Uterus (tissue), 4 donors: ENCODE data around the gene BRINP3. TPM values are rescaled to one million over a fixed set of nuclear protein-coding genes. Genes with fewer than 3 reads are reported as not detected.

ENCODE experiments used
- DNase-seq, 2 donors: peaks; one replicate each; pipeline ENCODE4 v3.0.0-alpha.2; 2019 to 2020
- H3K27ac ChIP-seq, 2 donors: fragments of 200-600 bp; sonication (generic); 1 replicate in 1 of 2; 2 replicates in 1 of 2; pipeline ENCODE4 v1.5.1; 2016 to 2018
- H3K27me3 ChIP-seq, 2 donors: fragments of 200-600 bp; sonication (generic); one replicate each; pipeline ENCODE4 v1.5.1; 2018 to 2019; ENCODE audit warnings: control low read depth in 1 of 2
- H3K36me3 ChIP-seq, 2 donors: fragments of 200-600 bp; sonication (generic); one replicate each; pipeline ENCODE4 v1.5.1; 2019; ENCODE audit warnings: control low read depth in 1 of 2
- H3K4me1 ChIP-seq, 2 donors: fragments of 200-600 bp; sonication (generic); one replicate each; pipeline ENCODE4 v1.5.1; 2018 to 2019; ENCODE audit warnings: control low read depth in 1 of 2
- H3K4me3 ChIP-seq, 2 donors: fragments of 200-600 bp; sonication (generic); 1 replicate in 1 of 2; 2 replicates in 1 of 2; pipeline ENCODE4 v1.5.1; 2018 to 2019; ENCODE audit warnings: mild to moderate bottlenecking in 1 of 2
- H3K9me3 ChIP-seq, 2 donors: fragments of 200-600 bp; sonication (generic); one replicate each; pipeline ENCODE4 v1.5.1; 2019; ENCODE audit warnings: control low read depth in 1 of 2
- CTCF ChIP-seq, 4 experiments: fragments of 200-600 bp in 2 of 4; fragments of 450-650 bp in 2 of 4; sonication (generic) in 2 of 4; IDR thresholded peaks; one replicate each; pipeline ENCODE4 v1.5.1; 2016 to 2019; ENCODE audit warnings: antibody characterized with exemption in 4 of 4, mild to moderate bottlenecking in 2 of 4, moderate library complexity in 1 of 4
- POLR2A ChIP-seq, 2 donors: fragments of 450-650 bp; IDR thresholded peaks; one replicate each; pipeline ENCODE4 v1.6.1; 2016; ENCODE audit warnings: antibody characterized with exemption in 2 of 2, mild to moderate bottlenecking in 1 of 2, moderate library complexity in 1 of 2
- intact Hi-C: fragments of 100-400 bp; cut with DNase I; formaldehyde crosslinking; loops from one replicate; pipeline ENCODE4 v1.15.1; 2023; ENCODE audit warnings: low total_unique reads
- total RNA-seq, 4 donors: library from RNA; depleted of rRNA in 3 of 4; stranded (reverse); fragments of >200 nt in 3 of 4; gene quantifications; one replicate each; pipeline versions ENCODE4 v1.1.0 to v1.2.4, GENCODE V29; 2014 to 2023
- donor health status: DM: yes; HTN: yes; CAD: no.

The BRINP3 gene
- total RNA-seq, 4 donors from 2014 or later: under 0.01 to 39.7 (median 0.76) TPM; not detected in 1

GRCh38 chr1:190176776-190177175, 300.9 kb downstream of the BRINP3 start:
- Histone ChIP-seq H3K27me3 (no peaks in the 10 kb centered on the region), H3K4me3 (no peak overlapping the region), H3K36me3 (no peaks in the 10 kb centered on the region), H3K27ac (no peak overlapping the region), H3K9me3 (no peaks in the 10 kb centered on the region), H3K4me1 (no peaks in the 10 kb centered on the region)
- TF ChIP-seq CTCF (IDR thresholded peaks at IDR 0.05): no peak
- TF ChIP-seq POLR2A (IDR thresholded peaks at IDR 0.05): no peak
- no peak for DNase-seq
- intact Hi-C loops: no loop called here

- Histone ChIP-seq H3K36me3 (no peaks in the 10 kb centered on the region), H3K4me1 (no peaks in the 10 kb centered on the region), H3K27ac (no peak overlapping the region), H3K27me3 (no peaks in the 10 kb centered on the region), H3K4me3 (no peak overlapping the region), H3K9me3 (no peaks in the 10 kb centered on the region)
- intact Hi-C loops: no loop called here
- DNase-seq: no peak
- no peak for TF ChIP-seq CTCF (IDR thresholded peaks at IDR 0.05)
- no peak for TF ChIP-seq POLR2A (IDR thresholded peaks at IDR 0.05)
Observed at GRCh38 chr1:190175320-190175719, 302.3 kb downstream of the BRINP3 start.

- H3K27ac ChIP-seq: no peak overlapping the region
- no peaks in the 10 kb centered on the region for H3K9me3 ChIP-seq
- DNase-seq: no peak
- TF ChIP-seq POLR2A (IDR thresholded peaks at IDR 0.05): no peak
- TF ChIP-seq CTCF (IDR thresholded peaks at IDR 0.05): no peak
- no peaks in the 10 kb centered on the region for H3K36me3 ChIP-seq
- H3K4me3 ChIP-seq: no peak overlapping the region
- no peaks in the 10 kb centered on the region for H3K4me1 ChIP-seq
- intact Hi-C loops: no loop called here
- H3K27me3 ChIP-seq: no peaks in the 10 kb centered on the region
Observed at GRCh38 chr1:190172651-190173430, 304.8 kb downstream of the BRINP3 start.

- Histone ChIP-seq H3K9me3 (no peaks in the 10 kb centered on the region), H3K27ac (no peak overlapping the region), H3K4me3 (no peak overlapping the region), H3K4me1 (no peaks in the 10 kb centered on the region), H3K27me3 (no peaks in the 10 kb centered on the region), H3K36me3 (no peaks in the 10 kb centered on the region)
- DNase-seq: no peak
- TF ChIP-seq CTCF (IDR thresholded peaks at IDR 0.05) (no peak), POLR2A (IDR thresholded peaks at IDR 0.05) (no peak)
- intact Hi-C loops: no loop called here
Observed at GRCh38 chr1:190170321-190170720, 307.3 kb downstream of the BRINP3 start.

- Histone ChIP-seq H3K27me3 (no peaks in the 10 kb centered on the region), H3K36me3 (no peaks in the 10 kb centered on the region), H3K4me1 (no peaks in the 10 kb centered on the region), H3K4me3 (no peak overlapping the region), H3K9me3 (no peaks in the 10 kb centered on the region), H3K27ac (no peak overlapping the region)
- no peak for TF ChIP-seq POLR2A (IDR thresholded peaks at IDR 0.05)
- TF ChIP-seq CTCF (IDR thresholded peaks at IDR 0.05): no peak
- DNase-seq: no peak
- intact Hi-C loops: no loop called here
Observed at GRCh38 chr1:190169311-190170067, 308.2 kb downstream of the BRINP3 start.
